CD1c-positive myeloid dendritic cell (primary cell): Measurements from ENCODE around the gene BRK1.
A peak's percentile ranks its signal among the peaks of the same experiment; 100 is the strongest.
"Not testable (repeated sequence)": the region's sequence is repeated elsewhere in the genome, so short reads cannot be mapped to it uniquely, and the experiment has no call there.

Experiments
- DNase-seq: peaks from one replicate; pipeline ENCODE4 v3.0.0-alpha.2; 2016; ENCODE audit errors: extremely low spot score

Gene BRK1

GRCh38 chr3:10115326-10116137 lies at the start of gene BRK1:
Gene BRK1, plus strand, starts transcription at chr3:10115675. Its CDS starts 27 bp downstream, at chr3:10115702.
- DNase-seq = peak; percentile 99

- DNase-seq = not testable (repeated sequence)
These were observed 45.4 kb upstream of the BRK1 start for GRCh38 chr3:10070077-10070476.

- DNase-seq = no peak
These were observed 40.8 kb upstream of the BRK1 start for GRCh38 chr3:10074666-10075065.

GRCh38 chr3:10081871-10082270 lies 33.6 kb upstream of the BRK1 start:
- no peak for DNase-seq

- no peak for DNase-seq
These were observed 29.7 kb upstream of the BRK1 start for GRCh38 chr3:10085738-10086137.

- DNase-seq = no peak
These were observed 27.2 kb upstream of the BRK1 start for GRCh38 chr3:10088256-10088655.

GRCh38 chr3:10090179-10090578 lies 25.3 kb upstream of the BRK1 start:
- no peak for DNase-seq

GRCh38 chr3:10090774-10091173 lies 24.7 kb upstream of the BRK1 start:
- DNase-seq = not testable (repeated sequence)

- not testable (repeated sequence) for DNase-seq
These were observed 24.1 kb upstream of the BRK1 start for GRCh38 chr3:10091387-10091786.

- no peak for DNase-seq
These were observed 21.8 kb upstream of the BRK1 start for GRCh38 chr3:10093678-10094077.

- DNase-seq = no peak
These were observed 16.4 kb upstream of the BRK1 start for GRCh38 chr3:10099041-10099440.

- no peak for DNase-seq
These were observed 8.6 kb upstream of the BRK1 start for GRCh38 chr3:10106919-10107318.

GRCh38 chr3:10108091-10108490 lies 7.4 kb upstream of the BRK1 start, which contains the start of gene FANCD2OS:
Gene FANCD2OS, minus strand, starts transcription at chr3:10108255. Its CDS starts 3,481 bp downstream, at chr3:10104774.
- DNase-seq = no peak

GRCh38 chr3:10116138-10116460 lies 624 bp downstream of the BRK1 start:
- DNase-seq = peak; percentile 40

- no peak for DNase-seq
These were observed 1.5 kb downstream of the BRK1 start for GRCh38 chr3:10116928-10117327.

- DNase-seq = no peak
These were observed 3.9 kb downstream of the BRK1 start for GRCh38 chr3:10119376-10119775.

- DNase-seq = no peak
These were observed 5.6 kb downstream of the BRK1 start for GRCh38 chr3:10121064-10121463.

GRCh38 chr3:10122724-10123123 lies 7.2 kb downstream of the BRK1 start:
- DNase-seq = no peak

GRCh38 chr3:10135872-10136271 lies 20.4 kb downstream of the BRK1 start:
- DNase-seq = not testable (repeated sequence)

GRCh38 chr3:10136426-10137005 lies 21.0 kb downstream of the BRK1 start:
- no peak for DNase-seq

GRCh38 chr3:10137178-10137577 lies 21.7 kb downstream of the BRK1 start:
- DNase-seq = no peak

GRCh38 chr3:10140996-10141546 lies 25.6 kb downstream of the BRK1 start:
- no peak for DNase-seq
